ENCODE results near the gene PDE6C. TPM values are rescaled to one million over a fixed set of nuclear protein-coding genes. Genes with fewer than 3 reads are reported as not detected.

The PDE6C gene
- total RNA-seq, 1 donor from 2014 or later = not detected

- peak within 1 kb of the TSS; percentile 69 for H3K9ac ChIP-seq
- peaks cover 33% of the 10 kb centered on the region for H3K4me1 Mint-ChIP-seq
- H4K20me1 ChIP-seq (ENCODE audit: low read depth) = no peaks in the 10 kb centered on the region
- H3F3A ChIP-seq (ENCODE audit: low read depth) = peaks cover 25% of the 10 kb centered on the region
- peak within 1 kb of the TSS; percentile 76 for H3K27ac ChIP-seq
- no peaks in the 10 kb centered on the region for H3K9me3 Mint-ChIP-seq
- H3K4me1 ChIP-seq = peaks cover 21% of the 10 kb centered on the region
- peak within 1 kb of the TSS; percentile 91 for H3K4me2 ChIP-seq
- peaks cover 11% of the 10 kb centered on the region for H3K79me2 ChIP-seq (ENCODE audit: low read depth)
- no peaks in the 10 kb centered on the region for H3K27me3 Mint-ChIP-seq (ENCODE audit: insufficient read depth, low read depth)
- no peak within 1 kb of the TSS for H3K4me3 Mint-ChIP-seq
- no peak within 1 kb of the TSS for H3K27ac Mint-ChIP-seq
- TF ChIP-seq CTCF (IDR thresholded peaks at IDR 0.05) (peak; percentile 69), EZH2phosphoT487 (IDR thresholded peaks at IDR 0.05) (peak; percentile 60), EZH2 (IDR thresholded peaks at IDR 0.05) (peak; percentile 61)
- peak within 1 kb of the TSS; percentile 93 for H2AFZ ChIP-seq (replicated peaks)
- H3K36me3 ChIP-seq = peaks cover 11% of the 10 kb centered on the region
- no peaks in the 10 kb centered on the region for H3K27me3 ChIP-seq
- H3K36me3 Mint-ChIP-seq = no peaks in the 10 kb centered on the region
- no peaks in the 10 kb centered on the region for H3K9me3 ChIP-seq (ENCODE audit: low read depth)
- H3K4me3 ChIP-seq = peak within 1 kb of the TSS; percentile 68
- peak; percentile 97 for DNase-seq (ENCODE audit: low spot score)
Measured at GRCh38 chr10:93702210-93703001, 90.1 kb downstream of the PDE6C start, which contains the start of gene FRA10AC1. Gene FRA10AC1, minus strand, starts transcription at chr10:93702592. Its CDS starts 2,486 bp downstream, at chr10:93700106.

- Histone ChIP-seq H3K27ac (peak overlapping the region; percentile 76), H3K27me3 (no peaks in the 10 kb centered on the region), H3K4me2 (peak overlapping the region; percentile 91), H4K20me1 (ENCODE audit: low read depth) (no peaks in the 10 kb centered on the region), H3K9ac (peak overlapping the region; percentile 69), H3K4me1 (peaks cover 23% of the 10 kb centered on the region), H3F3A (ENCODE audit: low read depth) (peaks cover 25% of the 10 kb centered on the region), H3K4me3 (peak overlapping the region; percentile 68), H3K36me3 (peaks cover 5% of the 10 kb centered on the region), H3K79me2 (ENCODE audit: low read depth) (peaks cover 11% of the 10 kb centered on the region), H3K9me3 (ENCODE audit: low read depth) (no peaks in the 10 kb centered on the region), H2AFZ (replicated peaks) (peak overlapping the region; percentile 93)
- H3K9me3 Mint-ChIP-seq = no peaks in the 10 kb centered on the region
- TF ChIP-seq CTCF (IDR thresholded peaks at IDR 0.05) (no peak), EZH2phosphoT487 (IDR thresholded peaks at IDR 0.05) (no peak), EZH2 (IDR thresholded peaks at IDR 0.05) (no peak)
- DNase-seq (ENCODE audit: low spot score) = no peak
- no peak overlapping the region for H3K27ac Mint-ChIP-seq
- no peaks in the 10 kb centered on the region for H3K27me3 Mint-ChIP-seq (ENCODE audit: insufficient read depth, low read depth)
- H3K4me3 Mint-ChIP-seq = no peak overlapping the region
- H3K36me3 Mint-ChIP-seq = no peaks in the 10 kb centered on the region
- H3K4me1 Mint-ChIP-seq = peaks cover 33% of the 10 kb centered on the region
Measured at GRCh38 chr10:93703066-93703465, 90.7 kb downstream of the PDE6C start.

DNA sequence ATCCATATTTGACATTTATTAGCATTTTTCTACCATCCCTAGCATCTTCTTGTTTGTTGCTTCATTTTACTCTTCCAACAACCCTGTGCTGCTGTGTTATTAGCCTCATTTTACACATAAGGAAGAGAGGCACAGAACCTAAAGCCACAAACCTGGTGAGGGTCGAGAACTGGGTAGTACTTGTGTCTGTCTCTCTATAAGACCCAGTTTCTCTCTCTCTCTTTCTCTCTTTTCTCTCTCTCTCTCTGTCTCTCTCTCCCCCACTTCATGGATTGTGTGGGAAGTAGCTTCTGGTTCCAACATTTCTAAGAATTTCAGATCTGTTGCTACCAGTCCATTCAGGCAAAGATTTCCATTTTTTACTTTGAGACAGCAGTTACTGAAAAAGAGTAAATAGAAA is 91.5 kb downstream of the PDE6C start:
- peak overlapping the region; percentile 19 for H3K27ac Mint-ChIP-seq
- H3K27me3 Mint-ChIP-seq (ENCODE audit: insufficient read depth, low read depth) = no peaks in the 10 kb centered on the region
- no peak overlapping the region for H3K4me2 ChIP-seq
- no peaks in the 10 kb centered on the region for H3K9me3 ChIP-seq (ENCODE audit: low read depth)
- H3K27ac ChIP-seq = no peak overlapping the region
- H3K27me3 ChIP-seq = no peaks in the 10 kb centered on the region
- H3K9ac ChIP-seq = no peak overlapping the region
- H4K20me1 ChIP-seq (ENCODE audit: low read depth) = no peaks in the 10 kb centered on the region
- peaks cover 32% of the 10 kb centered on the region for H3K4me1 Mint-ChIP-seq
- peak overlapping the region; percentile 93 for H2AFZ ChIP-seq (replicated peaks)
- H3K9me3 Mint-ChIP-seq = no peaks in the 10 kb centered on the region
- peaks cover 11% of the 10 kb centered on the region for H3K79me2 ChIP-seq (ENCODE audit: low read depth)
- H3K4me1 ChIP-seq = peaks cover 23% of the 10 kb centered on the region
- TF ChIP-seq EZH2 (IDR thresholded peaks at IDR 0.05) = no peak
- TF ChIP-seq CTCF (IDR thresholded peaks at IDR 0.05) = no peak
- TF ChIP-seq EZH2phosphoT487 (IDR thresholded peaks at IDR 0.05) = no peak
- no peak for DNase-seq (ENCODE audit: low spot score)
- no peak overlapping the region for H3K4me3 ChIP-seq
- H3K4me3 Mint-ChIP-seq = peak overlapping the region; percentile 19
- no peaks in the 10 kb centered on the region for H3K36me3 ChIP-seq
- H3F3A ChIP-seq (ENCODE audit: low read depth) = peaks cover 25% of the 10 kb centered on the region
- no peaks in the 10 kb centered on the region for H3K36me3 Mint-ChIP-seq
